GM12878 (cell line): ENCODE measurements around the gene BORCS5. TPM values are rescaled to one million over a fixed set of nuclear protein-coding genes. Genes with fewer than 3 reads are reported as not detected.

ENCODE experiments used
- BACH1 ChIP-seq: fragments of 450-650 bp; IDR thresholded peaks from 2 replicates; pipeline ENCODE4 v1.6.1; 2017; ENCODE audit warnings: mild to moderate bottlenecking, borderline replicate concordance
- BRCA1 ChIP-seq: IDR thresholded peaks from 2 replicates; pipeline ENCODE4 v1.6.1; 2011; ENCODE audit warnings: low read depth, low read length, improper control_type of control experiment
- CREM ChIP-seq: IDR thresholded peaks from 2 replicates; pipeline ENCODE4 v1.6.1; 2014; ENCODE audit warnings: antibody characterized with exemption, low read depth
- ELK1 ChIP-seq: IDR thresholded peaks from 2 replicates; pipeline ENCODE4 v1.6.1; 2012; ENCODE audit warnings: low read depth, low read length, improper control_type of control experiment
- FOXM1 ChIP-seq: IDR thresholded peaks from 2 replicates; pipeline ENCODE4 v1.6.1; 2012; ENCODE audit warnings: low read depth, mild to moderate bottlenecking, inconsistent platforms, low read length, moderate library complexity
- MYB ChIP-seq: fragments of 150-350 bp; IDR thresholded peaks from 2 replicates; pipeline ENCODE4 v1.6.1; 2014; ENCODE audit warnings: mild to moderate bottlenecking, low read depth, low read length, borderline replicate concordance
- NFIC ChIP-seq: IDR thresholded peaks from 2 replicates; pipeline ENCODE4 v1.6.1; 2012; ENCODE audit warnings: low read depth, mild to moderate bottlenecking, inconsistent platforms, low read length, moderate library complexity
- NFXL1 ChIP-seq: fragments of 450-650 bp; IDR thresholded peaks from 2 replicates; pipeline ENCODE4 v1.6.1; 2017; ENCODE audit warnings: antibody characterized with exemption, mild to moderate bottlenecking, borderline replicate concordance
- NR2C1 ChIP-seq: fragments of 450-650 bp; IDR thresholded peaks from 2 replicates; pipeline ENCODE4 v1.6.1; 2017; ENCODE audit warnings: antibody characterized with exemption, mild to moderate bottlenecking, moderate library complexity
- NR2C2 ChIP-seq: IDR thresholded peaks from 2 replicates; pipeline ENCODE4 v1.6.1; 2011; ENCODE audit warnings: borderline replicate concordance, low read depth; ENCODE audit not compliant: control insufficient read depth, insufficient read length
- NRF1 ChIP-seq: conservative IDR thresholded peaks from 2 replicates; pipeline ENCODE4 v1.6.1; 2011; ENCODE audit warnings: mild to moderate bottlenecking, low read depth, low read length, improper control_type of control experiment
- PBX3 ChIP-seq: IDR thresholded peaks from 2 replicates; pipeline ENCODE4 v1.6.1; 2011; ENCODE audit warnings: mild to moderate bottlenecking, low read depth, low read length, moderate library complexity; ENCODE audit not compliant: insufficient replicate concordance
- PKNOX1 ChIP-seq: fragments of 450-650 bp; IDR thresholded peaks from 2 replicates; pipeline ENCODE4 v1.6.1; 2016; ENCODE audit warnings: mild to moderate bottlenecking
- RBBP5 ChIP-seq: fragments of 200-600 bp; sonication (generic); conservative IDR thresholded peaks from 2 replicates; pipeline ENCODE4 v1.6.1; 2016
- RFX5 ChIP-seq: IDR thresholded peaks from 2 replicates; pipeline ENCODE4 v1.6.1; 2011; ENCODE audit warnings: low read depth, low read length, improper control_type of control experiment
- SIN3A ChIP-seq: IDR thresholded peaks from 2 replicates; pipeline ENCODE4 v1.6.1; 2012; ENCODE audit warnings: low read depth, low read length, improper control_type of control experiment
- SKIL ChIP-seq: fragments of 450-650 bp; IDR thresholded peaks from 2 replicates; pipeline ENCODE4 v1.6.1; 2017; ENCODE audit warnings: mild to moderate bottlenecking, low read depth, inconsistent platforms; ENCODE audit not compliant: poor library complexity, severe bottlenecking
- SP1 ChIP-seq: IDR thresholded peaks from one replicate; pipeline ENCODE4 v1.6.1; 2011; ENCODE audit warnings: low read depth, low read length
- SRF ChIP-seq, 2 experiments: IDR thresholded peaks; 2 replicates each; pipeline ENCODE4 v1.6.1; 2011; ENCODE audit warnings: low read depth in 2 of 2, low read length in 2 of 2, mild to moderate bottlenecking in 1 of 2, moderate library complexity in 1 of 2
- STAT3 ChIP-seq: IDR thresholded peaks from 2 replicates; pipeline ENCODE4 v1.6.1; 2011; ENCODE audit warnings: low read depth, low read length, improper control_type of control experiment
- TAF1 ChIP-seq: IDR thresholded peaks from 2 replicates; pipeline ENCODE4 v1.6.1; 2011; ENCODE audit warnings: mild to moderate bottlenecking, low read depth, low read length, borderline replicate concordance
- YY1 ChIP-seq: IDR thresholded peaks from 2 replicates; pipeline ENCODE4 v1.6.1; 2011; ENCODE audit warnings: low read depth, mild to moderate bottlenecking, low read length
- polyA plus RNA-seq, 11 experiments: library from polyadenylated mRNA; depleted of rRNA in 4 of 11; unstranded in 6 of 11; stranded (reverse) in 5 of 11; fragments of >200 nt; fragmentation: Nextera tagmentation in 4 of 11; fragmentation: Illumina TruSeq in 1 of 11; extraction: Ambion mirVana in 4 of 11; extraction: Trizol in 1 of 11; gene quantifications; 1 replicate in 1 of 11; 2 replicates in 10 of 11; pipeline versions ENCODE4 v1.2.1 to v1.2.3, GENCODE V29; 2011 to 2016; ENCODE audit warnings: inconsistent platforms in 2 of 11, missing spikeins in 2 of 11, low read depth in 1 of 11
- total RNA-seq, 4 experiments: library from RNA; depleted of rRNA in 3 of 4; stranded (reverse); fragments of >200 nt in 3 of 4; fragmentation: Illumina TruSeq in 1 of 4; extraction: Trizol in 1 of 4; gene quantifications; 2 replicates each; pipeline versions ENCODE4 v1.2.1 to v1.2.3, GENCODE V29; 2013 to 2021

The BORCS5 gene
- total and polyA plus RNA-seq, 10 of the 15 experiments (the other 5 are each of a cell fraction or from before 2014, with no cell fraction given): 1.4 to 39.7 (median 16.1) TPM

- TF ChIP-seq SKIL: peak; percentile 93
- TF ChIP-seq SP1: peak; percentile 50
- TF ChIP-seq ELK1: no peak
- no peak for TF ChIP-seq SRF (IDR thresholded peaks at IDR 0.05; ENCODE audit: low read depth in 2 of 2, low read length in 2 of 2)
- peak; percentile 78; the same call in 1 of the 2 replicates for TF ChIP-seq BACH1
- TF ChIP-seq MYB: peak; percentile 33; the same call in 1 of the 2 replicates
- TF ChIP-seq NR2C1: no peak
- peak; percentile 85; the same call in 1 of the 2 replicates for TF ChIP-seq FOXM1
- no peak for TF ChIP-seq PBX3
- TF ChIP-seq NR2C2: no peak
- TF ChIP-seq RFX5: 0 out of 2 replicates have a peak, but pooled peaks have one; percentile 54
- no peak for TF ChIP-seq BRCA1
- peak; percentile 81 for TF ChIP-seq NFIC
- 0 out of 2 replicates have a peak, but pooled peaks have one; percentile 1 for TF ChIP-seq YY1
- TF ChIP-seq NFXL1: no peak
- TF ChIP-seq PKNOX1: peak; percentile 85
- no peak for TF ChIP-seq RBBP5
- TF ChIP-seq TAF1: no peak
- peak; percentile 73; the same call in 1 of the 2 replicates for TF ChIP-seq CREM
- TF ChIP-seq SIN3A: no peak
- TF ChIP-seq NRF1: no peak
- TF ChIP-seq STAT3: peak; percentile 81; the same call in 1 of the 2 replicates
These were observed 148.9 kb downstream of the BORCS5 start (continued) for GRCh38 chr12:12505544-12506495.
